ENCODE results near the gene WNT10A.

Gene WNT10A

DNA sequence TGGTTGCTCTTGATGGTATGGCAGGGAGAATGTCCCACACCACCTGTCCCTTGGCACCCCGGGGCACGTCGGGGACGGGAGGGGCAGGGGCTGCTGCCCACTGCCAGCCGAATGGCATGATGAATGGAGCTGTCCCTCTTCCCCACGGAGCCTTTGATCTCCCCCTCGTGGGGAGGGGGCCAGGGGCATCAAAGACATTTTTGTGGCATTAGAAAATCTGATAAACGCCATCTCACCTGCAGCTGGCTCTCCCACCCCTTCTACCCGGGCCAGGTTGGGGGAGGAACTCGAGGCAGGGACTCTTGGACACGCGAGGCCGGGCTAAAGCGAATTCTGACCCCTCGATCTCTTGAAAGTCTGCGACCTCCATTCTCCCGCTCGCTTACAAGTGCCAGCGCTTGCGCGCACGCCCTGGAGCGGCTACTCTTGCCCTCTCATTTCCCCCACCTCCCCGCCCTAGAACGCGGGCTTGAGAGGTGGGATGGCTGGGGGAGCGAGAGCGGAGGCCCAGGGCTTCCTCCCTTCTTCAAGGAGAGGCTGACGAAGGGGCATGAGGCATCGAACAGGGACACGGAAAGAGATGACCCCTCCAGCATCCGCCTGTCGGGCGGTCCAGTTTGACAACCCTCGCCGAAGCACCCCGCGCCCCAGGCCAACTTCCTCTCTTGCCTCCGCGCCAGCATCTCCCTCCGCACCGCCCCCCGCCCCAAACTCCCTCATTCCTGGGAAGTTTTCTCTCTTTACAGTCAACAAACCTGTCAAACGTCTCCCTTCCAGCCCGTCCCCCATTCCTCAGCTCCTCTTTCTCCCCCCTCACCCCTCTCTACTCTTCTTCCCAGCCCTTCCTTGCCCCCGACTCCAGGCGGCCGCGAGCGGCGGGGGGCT, 21.7 kb upstream of the WNT10A start (continued):
- TF ChIP-seq, protein P1, sequence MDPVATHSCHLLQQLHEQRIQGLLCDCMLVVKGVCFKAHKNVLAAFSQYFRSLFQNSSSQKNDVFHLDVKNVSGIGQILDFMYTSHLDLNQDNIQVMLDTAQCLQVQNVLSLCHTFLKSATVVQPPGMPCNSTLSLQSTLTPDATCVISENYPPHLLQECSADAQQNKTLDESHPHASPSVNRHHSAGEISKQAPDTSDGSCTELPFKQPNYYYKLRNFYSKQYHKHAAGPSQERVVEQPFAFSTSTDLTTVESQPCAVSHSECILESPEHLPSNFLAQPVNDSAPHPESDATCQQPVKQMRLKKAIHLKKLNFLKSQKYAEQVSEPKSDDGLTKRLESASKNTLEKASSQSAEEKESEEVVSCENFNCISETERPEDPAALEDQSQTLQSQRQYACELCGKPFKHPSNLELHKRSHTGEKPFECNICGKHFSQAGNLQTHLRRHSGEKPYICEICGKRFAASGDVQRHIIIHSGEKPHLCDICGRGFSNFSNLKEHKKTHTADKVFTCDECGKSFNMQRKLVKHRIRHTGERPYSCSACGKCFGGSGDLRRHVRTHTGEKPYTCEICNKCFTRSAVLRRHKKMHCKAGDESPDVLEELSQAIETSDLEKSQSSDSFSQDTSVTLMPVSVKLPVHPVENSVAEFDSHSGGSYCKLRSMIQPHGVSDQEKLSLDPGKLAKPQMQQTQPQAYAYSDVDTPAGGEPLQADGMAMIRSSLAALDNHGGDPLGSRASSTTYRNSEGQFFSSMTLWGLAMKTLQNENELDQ (tag by site-specific recombination; IDR thresholded peaks at IDR 0.05; ENCODE audit: low read depth), result no peak
- no peak for TF ChIP-seq ZNF239 (tag by site-specific recombination; IDR thresholded peaks at IDR 0.05)
- no peak for TF ChIP-seq MYNN (tag by site-specific recombination; IDR thresholded peaks at IDR 0.05; ENCODE audit: borderline replicate concordance)
- TF ChIP-seq ZNF404 (tag by site-specific recombination; IDR thresholded peaks at IDR 0.05), result no peak

DNA sequence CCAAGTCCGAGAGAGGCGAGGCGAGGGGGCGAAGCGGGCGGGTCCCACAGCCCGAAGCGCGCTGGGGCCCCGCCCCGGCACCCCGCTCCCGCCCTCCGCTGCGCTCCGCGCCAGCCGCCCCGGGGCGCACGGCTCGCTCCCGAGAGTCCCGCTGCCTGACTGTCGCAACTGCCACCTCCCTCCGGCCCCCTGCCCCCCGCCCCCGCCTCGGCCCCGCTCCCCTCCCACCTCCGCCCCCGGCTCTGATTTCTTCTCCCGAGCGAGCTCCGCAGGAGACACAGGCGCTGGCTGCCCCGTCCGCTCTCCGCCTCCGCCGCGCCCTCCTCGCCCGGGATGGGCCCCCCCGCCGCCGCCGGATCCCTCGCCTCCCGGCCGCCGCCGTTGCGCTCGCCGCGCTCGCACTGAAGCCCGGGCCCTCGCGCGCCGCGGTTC, 21.1 kb upstream of the WNT10A start, which contains the start of gene WNT6:
TSS of gene WNT6 (plus strand) at position 250 of the 432 bp plus-strand sequence. CDS start 233 bp downstream, outside the sequence.
- Histone ChIP-seq H3K36me3 (ENCODE audit: control insufficient read depth in 2 of 2, insufficient read depth in 1 of 2, low read length in 2 of 2) (no peaks in the 10 kb centered on the region), H3K4me1 (ENCODE audit: control insufficient read depth, insufficient read depth, low read length) (peaks cover 16% of the 10 kb centered on the region), H3K9me3 (ENCODE audit: control insufficient read depth, insufficient read depth, low read depth, low read length) (no peaks in the 10 kb centered on the region), H3K27ac (ENCODE audit: extremely low read depth, low read depth, low read length) (peak within 1 kb of the TSS; percentile 47; the same call in 1 of the 2 replicates), H3K4me3 (ENCODE audit: low read depth, low read length) (peak within 1 kb of the TSS; percentile 40)
- POLR2A ChIA-PET, result interaction anchor here (0.5 to 0.6 kb wide), 2 partner anchors 39 to 257 kb away, joined by 3 to 5 read pairs; no protein-coding TSS in a partner anchor
- CTCF ChIA-PET, result interaction anchor here (1.1 to 10.4 kb wide), 6 partner anchors 10 to 121 kb away, joined by 3 to 115 read pairs (median 10); no protein-coding TSS in a partner anchor
- TF ChIP-seq, protein P2, sequence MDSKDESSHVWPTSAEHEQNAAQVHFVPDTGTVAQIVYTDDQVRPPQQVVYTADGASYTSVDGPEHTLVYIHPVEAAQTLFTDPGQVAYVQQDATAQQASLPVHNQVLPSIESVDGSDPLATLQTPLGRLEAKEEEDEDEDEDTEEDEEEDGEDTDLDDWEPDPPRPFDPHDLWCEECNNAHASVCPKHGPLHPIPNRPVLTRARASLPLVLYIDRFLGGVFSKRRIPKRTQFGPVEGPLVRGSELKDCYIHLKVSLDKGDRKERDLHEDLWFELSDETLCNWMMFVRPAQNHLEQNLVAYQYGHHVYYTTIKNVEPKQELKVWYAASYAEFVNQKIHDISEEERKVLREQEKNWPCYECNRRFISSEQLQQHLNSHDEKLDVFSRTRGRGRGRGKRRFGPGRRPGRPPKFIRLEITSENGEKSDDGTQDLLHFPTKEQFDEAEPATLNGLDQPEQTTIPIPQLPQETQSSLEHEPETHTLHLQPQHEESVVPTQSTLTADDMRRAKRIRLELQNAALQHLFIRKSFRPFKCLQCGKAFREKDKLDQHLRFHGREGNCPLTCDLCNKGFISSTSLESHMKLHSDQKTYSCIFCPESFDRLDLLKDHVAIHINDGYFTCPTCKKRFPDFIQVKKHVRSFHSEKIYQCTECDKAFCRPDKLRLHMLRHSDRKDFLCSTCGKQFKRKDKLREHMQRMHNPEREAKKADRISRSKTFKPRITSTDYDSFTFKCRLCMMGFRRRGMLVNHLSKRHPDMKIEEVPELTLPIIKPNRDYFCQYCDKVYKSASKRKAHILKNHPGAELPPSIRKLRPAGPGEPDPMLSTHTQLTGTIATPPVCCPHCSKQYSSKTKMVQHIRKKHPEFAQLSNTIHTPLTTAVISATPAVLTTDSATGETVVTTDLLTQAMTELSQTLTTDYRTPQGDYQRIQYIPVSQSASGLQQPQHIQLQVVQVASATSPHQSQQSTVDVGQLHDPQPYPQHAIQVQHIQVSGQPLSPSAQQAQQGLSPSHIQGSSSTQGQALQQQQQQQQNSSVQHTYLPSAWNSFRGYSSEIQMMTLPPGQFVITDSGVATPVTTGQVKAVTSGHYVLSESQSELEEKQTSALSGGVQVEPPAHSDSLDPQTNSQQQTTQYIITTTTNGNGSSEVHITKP (tag by site-specific recombination; IDR thresholded peaks at IDR 0.05), result no peak
- TF ChIP-seq ZNF239 (tag by site-specific recombination; IDR thresholded peaks at IDR 0.05) (no peak), ZNF174 (tag by site-specific recombination; IDR thresholded peaks at IDR 0.05) (no peak), ZNF510 (tag by site-specific recombination; IDR thresholded peaks at IDR 0.05; ENCODE audit: insufficient replicate concordance) (no peak)
- TF ChIP-seq, protein P3, sequence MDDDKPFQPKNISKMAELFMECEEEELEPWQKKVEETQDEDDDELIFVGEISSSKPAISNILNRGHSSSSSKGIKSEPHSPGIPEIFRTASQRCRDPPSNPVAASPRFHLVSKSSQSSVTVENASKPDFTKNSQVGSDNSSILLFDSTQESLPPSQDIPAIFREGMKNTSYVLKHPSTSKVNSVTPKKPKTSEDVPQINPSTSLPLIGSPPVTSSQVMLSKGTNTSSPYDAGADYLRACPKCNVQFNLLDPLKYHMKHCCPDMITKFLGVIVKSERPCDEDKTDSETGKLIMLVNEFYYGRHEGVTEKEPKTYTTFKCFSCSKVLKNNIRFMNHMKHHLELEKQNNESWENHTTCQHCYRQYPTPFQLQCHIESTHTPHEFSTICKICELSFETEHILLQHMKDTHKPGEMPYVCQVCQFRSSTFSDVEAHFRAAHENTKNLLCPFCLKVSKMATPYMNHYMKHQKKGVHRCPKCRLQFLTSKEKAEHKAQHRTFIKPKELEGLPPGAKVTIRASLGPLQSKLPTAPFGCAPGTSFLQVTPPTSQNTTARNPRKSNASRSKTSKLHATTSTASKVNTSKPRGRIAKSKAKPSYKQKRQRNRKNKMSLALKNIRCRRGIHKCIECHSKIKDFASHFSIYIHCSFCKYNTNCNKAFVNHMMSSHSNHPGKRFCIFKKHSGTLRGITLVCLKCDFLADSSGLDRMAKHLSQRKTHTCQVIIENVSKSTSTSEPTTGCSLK (tag by site-specific recombination; IDR thresholded peaks at IDR 0.05), result no peak
- TF ChIP-seq, protein P4, sequence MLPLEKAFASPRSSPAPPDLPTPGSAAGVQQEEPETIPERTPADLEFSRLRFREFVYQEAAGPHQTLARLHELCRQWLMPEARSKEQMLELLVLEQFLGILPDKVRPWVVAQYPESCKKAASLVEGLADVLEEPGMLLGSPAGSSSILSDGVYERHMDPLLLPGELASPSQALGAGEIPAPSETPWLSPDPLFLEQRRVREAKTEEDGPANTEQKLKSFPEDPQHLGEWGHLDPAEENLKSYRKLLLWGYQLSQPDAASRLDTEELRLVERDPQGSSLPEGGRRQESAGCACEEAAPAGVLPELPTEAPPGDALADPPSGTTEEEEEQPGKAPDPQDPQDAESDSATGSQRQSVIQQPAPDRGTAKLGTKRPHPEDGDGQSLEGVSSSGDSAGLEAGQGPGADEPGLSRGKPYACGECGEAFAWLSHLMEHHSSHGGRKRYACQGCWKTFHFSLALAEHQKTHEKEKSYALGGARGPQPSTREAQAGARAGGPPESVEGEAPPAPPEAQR (tag by site-specific recombination; IDR thresholded peaks at IDR 0.05), result no peak
